Type B pancreatic cell (in vitro differentiated cells): Measurements from ENCODE around the gene UNKL. TPM values are rescaled to one million over a fixed set of nuclear protein-coding genes. Genes with fewer than 3 reads are reported as not detected.

ENCODE experiments used
- DNase-seq: peaks from one replicate; pipeline ENCODE4 v3.0.0; 2021; ENCODE audit warnings: mixed read lengths; ENCODE audit not compliant: unreplicated experiment; ENCODE audit errors: extremely low spot score
- H3K27ac Mint-ChIP-seq: 2 replicates; pipeline ENCODE4 v1.8.0; 2021; ENCODE audit warnings: mild to moderate bottlenecking, mixed read lengths
- H3K27me3 Mint-ChIP-seq: 2 replicates; pipeline ENCODE4 v1.8.0; 2021; ENCODE audit warnings: mixed read lengths
- H3K36me3 Mint-ChIP-seq: 2 replicates; pipeline ENCODE4 v1.8.0; 2021; ENCODE audit warnings: mixed read lengths
- H3K4me1 Mint-ChIP-seq: one replicate; pipeline ENCODE4 v1.8.0; 2021; ENCODE audit warnings: mixed read lengths; ENCODE audit not compliant: unreplicated experiment
- H3K4me3 Mint-ChIP-seq: 2 replicates; pipeline ENCODE4 v1.8.0; 2021; ENCODE audit warnings: mild to moderate bottlenecking, mixed read lengths
- H3K9me3 Mint-ChIP-seq: 2 replicates; pipeline ENCODE4 v1.8.0; 2021; ENCODE audit warnings: mixed read lengths
- total RNA-seq: library from RNA; stranded (reverse); gene quantifications from 2 replicates; pipeline ENCODE4 v1.2.1, GENCODE V29; 2021; ENCODE audit warnings: low replicate concordance
- TF ChIP-seq, protein P1 (sequence below): fragments of 200-600 bp; sonication (generic); conservative IDR thresholded peaks from 2 replicates; pipeline ENCODE4 v1.5.0; 2021; ENCODE audit warnings: antibody characterized with exemption, mild to moderate bottlenecking

The UNKL gene
- total RNA-seq, 1 donor from 2014 or later = 26.1 TPM

DNA sequence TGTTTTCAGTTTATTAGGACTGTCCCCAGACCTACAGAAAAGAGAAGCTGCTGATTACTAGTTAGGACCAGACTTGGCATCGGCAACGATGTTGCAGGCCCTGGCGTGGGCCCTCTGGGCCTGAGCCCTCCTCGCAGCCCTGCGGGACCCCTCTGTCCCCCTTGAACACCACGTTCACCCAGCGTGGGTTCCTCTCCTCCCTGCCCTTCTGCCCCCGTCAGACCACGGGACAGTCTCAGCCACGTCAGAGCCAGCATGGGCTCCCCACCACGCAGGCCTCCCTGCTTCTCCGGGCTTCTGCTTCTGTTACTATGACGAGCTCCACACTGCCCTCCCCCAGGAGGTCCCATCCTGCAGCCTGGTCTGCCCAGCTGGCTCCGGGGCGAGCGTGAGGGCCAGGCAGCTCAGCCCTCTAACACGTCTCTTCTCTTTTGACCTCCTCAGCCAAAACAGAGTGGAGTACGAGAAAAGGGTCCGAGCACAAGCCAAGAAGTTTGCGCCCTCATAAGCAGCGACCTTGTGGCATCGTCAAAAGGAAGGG lies 90.1 kb downstream of the UNKL start:
- H3K4me3 Mint-ChIP-seq = no peak overlapping the region
- peaks cover 3% of the 10 kb centered on the region for H3K36me3 Mint-ChIP-seq
- no peaks in the 10 kb centered on the region for H3K9me3 Mint-ChIP-seq
- TF ChIP-seq, protein P1, sequence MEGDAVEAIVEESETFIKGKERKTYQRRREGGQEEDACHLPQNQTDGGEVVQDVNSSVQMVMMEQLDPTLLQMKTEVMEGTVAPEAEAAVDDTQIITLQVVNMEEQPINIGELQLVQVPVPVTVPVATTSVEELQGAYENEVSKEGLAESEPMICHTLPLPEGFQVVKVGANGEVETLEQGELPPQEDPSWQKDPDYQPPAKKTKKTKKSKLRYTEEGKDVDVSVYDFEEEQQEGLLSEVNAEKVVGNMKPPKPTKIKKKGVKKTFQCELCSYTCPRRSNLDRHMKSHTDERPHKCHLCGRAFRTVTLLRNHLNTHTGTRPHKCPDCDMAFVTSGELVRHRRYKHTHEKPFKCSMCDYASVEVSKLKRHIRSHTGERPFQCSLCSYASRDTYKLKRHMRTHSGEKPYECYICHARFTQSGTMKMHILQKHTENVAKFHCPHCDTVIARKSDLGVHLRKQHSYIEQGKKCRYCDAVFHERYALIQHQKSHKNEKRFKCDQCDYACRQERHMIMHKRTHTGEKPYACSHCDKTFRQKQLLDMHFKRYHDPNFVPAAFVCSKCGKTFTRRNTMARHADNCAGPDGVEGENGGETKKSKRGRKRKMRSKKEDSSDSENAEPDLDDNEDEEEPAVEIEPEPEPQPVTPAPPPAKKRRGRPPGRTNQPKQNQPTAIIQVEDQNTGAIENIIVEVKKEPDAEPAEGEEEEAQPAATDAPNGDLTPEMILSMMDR = no peak
- DNase-seq = no peak
- no peaks in the 10 kb centered on the region for H3K27me3 Mint-ChIP-seq
- no peaks in the 10 kb centered on the region for H3K4me1 Mint-ChIP-seq
- H3K27ac Mint-ChIP-seq = no peak overlapping the region

DNA sequence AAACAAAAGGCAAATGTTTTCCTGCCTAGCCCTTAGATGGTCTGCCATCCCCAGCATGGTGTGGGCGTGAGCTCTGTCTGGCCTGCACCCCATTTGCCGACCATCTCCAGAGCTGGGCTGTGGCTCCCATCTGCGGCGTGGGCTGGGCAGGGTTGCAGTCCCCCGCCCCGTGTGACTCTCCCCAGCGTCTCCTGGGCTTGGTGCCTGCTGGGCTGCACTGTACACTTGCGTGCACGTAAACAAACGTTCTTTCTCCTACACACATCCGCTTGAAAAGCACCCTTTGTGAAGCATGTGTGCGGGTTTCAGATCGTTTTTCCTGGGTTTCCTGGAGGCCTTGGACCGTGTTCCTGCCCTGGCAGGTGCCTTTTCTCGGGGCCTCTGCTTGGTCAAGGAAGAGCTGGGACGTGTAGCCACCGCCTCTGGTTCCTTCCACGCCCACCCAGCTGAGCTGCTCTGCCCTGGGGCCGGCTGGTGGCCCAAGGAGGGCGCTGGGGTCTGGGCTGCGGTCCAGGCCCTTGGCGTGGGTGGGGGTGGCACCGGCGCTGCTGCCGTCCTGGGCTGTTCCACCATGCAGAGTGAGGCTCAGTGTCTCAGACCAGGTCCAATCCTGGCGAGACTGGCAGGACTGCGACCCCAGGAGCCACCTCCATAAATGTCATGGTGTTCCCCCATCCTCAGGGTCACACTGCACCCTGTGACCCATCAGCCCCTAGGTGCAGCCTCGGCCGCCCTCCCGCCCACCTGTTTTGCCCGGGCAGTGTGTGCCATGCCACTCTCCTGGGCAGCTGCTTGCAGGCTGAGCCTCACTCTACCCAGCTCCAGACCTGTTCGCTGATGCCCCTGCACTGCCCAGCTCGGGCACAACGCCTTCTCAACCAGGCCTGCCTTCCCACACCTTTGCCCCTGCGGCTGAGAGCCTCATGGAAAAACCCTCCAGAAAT lies 90.9 kb downstream of the UNKL start:
- no peak overlapping the region for H3K27ac Mint-ChIP-seq
- H3K36me3 Mint-ChIP-seq = peaks cover 3% of the 10 kb centered on the region
- TF ChIP-seq, protein P1 = no peak

DNA sequence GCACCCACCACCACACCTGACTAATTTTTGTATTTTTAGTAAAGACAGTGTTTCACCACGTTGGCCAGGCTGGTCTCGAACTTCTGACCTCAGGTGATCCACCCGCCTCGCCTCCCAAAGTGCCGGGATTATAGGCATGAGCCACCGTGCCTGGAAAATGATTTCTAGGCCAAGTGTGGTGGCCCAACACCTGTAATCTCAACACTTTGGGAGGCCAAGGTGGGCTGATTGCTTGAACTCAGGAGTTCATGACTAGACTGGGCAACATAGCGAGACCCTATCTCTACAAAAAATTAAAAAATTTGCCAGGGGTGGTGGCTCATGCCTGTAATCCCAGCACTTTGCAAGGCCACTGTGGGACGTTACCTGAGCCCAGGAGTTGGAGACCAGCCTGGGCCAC lies 92.1 kb downstream of the UNKL start:
- Mint-ChIP-seq H3K4me1 (no peaks in the 10 kb centered on the region), H3K4me3 (no peak overlapping the region), H3K27me3 (no peaks in the 10 kb centered on the region), H3K9me3 (no peaks in the 10 kb centered on the region), H3K27ac (no peak overlapping the region), H3K36me3 (peaks cover 7% of the 10 kb centered on the region)
- TF ChIP-seq, protein P1 = no peak
- DNase-seq = no peak

More for the DNA sequence above, 90.9 kb downstream of the UNKL start:
- no peaks in the 10 kb centered on the region for H3K27me3 Mint-ChIP-seq
- no peak overlapping the region for H3K4me3 Mint-ChIP-seq
- no peaks in the 10 kb centered on the region for H3K4me1 Mint-ChIP-seq
- DNase-seq = no peak
- no peaks in the 10 kb centered on the region for H3K9me3 Mint-ChIP-seq

DNA sequence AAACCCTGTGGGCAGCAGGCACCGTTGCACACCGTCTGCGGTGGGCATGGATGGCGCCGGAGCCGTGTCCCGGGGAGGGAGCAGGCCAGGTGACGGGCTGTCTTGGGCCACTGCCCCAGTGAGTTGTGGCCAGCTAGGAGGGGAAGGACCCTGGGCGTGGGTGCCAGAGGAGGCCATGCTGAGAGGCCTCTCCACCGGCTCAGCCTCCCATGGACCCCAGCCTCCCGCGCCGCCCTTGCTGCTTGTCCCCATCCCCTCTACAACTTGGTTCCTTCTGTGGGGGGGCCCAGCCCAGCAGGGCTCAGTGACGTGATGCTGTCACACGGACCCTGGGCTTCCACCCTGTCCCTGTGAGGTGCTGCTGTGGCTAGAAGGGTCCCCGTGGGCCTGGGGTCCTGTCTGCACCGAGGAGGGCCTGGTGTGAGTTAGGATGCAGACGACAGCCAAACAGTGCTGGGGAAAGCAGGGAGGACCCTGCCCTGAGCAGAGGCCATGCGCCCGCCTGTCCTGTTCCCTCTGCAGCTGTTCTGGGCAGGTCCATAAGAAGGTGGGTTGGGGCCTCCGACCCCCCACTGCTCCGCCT lies 93.8 kb downstream of the UNKL start:
- H3K4me1 Mint-ChIP-seq = no peaks in the 10 kb centered on the region
- H3K4me3 Mint-ChIP-seq = no peak overlapping the region
- no peaks in the 10 kb centered on the region for H3K9me3 Mint-ChIP-seq
- H3K36me3 Mint-ChIP-seq = peaks cover 10% of the 10 kb centered on the region
- no peak for DNase-seq
- H3K27me3 Mint-ChIP-seq = no peaks in the 10 kb centered on the region
- TF ChIP-seq, protein P1 = no peak
- H3K27ac Mint-ChIP-seq = no peak overlapping the region

DNA sequence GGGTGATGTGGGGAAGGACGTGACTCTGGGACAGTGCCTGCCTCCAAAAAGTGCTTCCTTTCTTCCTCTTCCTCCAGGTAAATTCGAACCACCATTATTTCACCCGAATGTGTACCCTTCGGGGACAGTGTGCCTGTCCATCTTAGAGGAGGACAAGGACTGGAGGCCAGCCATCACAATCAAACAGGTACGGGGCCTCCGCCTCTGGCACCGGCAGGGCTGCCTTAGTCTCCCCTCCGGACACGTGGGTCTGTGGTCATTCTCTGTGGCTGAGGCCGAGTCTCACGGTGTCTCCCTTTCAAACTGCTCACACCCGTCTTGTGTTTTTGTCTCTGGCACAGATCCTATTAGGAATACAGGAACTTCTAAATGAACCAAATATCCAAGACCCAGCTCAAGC lies 94.4 kb downstream of the UNKL start:
- Mint-ChIP-seq H3K27me3 (no peaks in the 10 kb centered on the region), H3K4me3 (no peak overlapping the region), H3K36me3 (peaks cover 10% of the 10 kb centered on the region), H3K27ac (no peak overlapping the region), H3K9me3 (no peaks in the 10 kb centered on the region), H3K4me1 (no peaks in the 10 kb centered on the region)
- TF ChIP-seq, protein P1 = no peak
- no peak for DNase-seq
